Spleen (tissue), 11 donors: ENCODE data around the gene CYBRD1. TPM values are rescaled to one million over a fixed set of nuclear protein-coding genes. Genes with fewer than 3 reads are reported as not detected.

Experiments used
- DNase-seq: peaks from one replicate; pipeline ENCODE4 v3.0.0-alpha.2; 2020
- H3K27ac ChIP-seq, 8 donors: fragments of 200-600 bp; sonication (generic) in 7 of 8; 1 replicate in 4 of 8; 2 replicates in 4 of 8; pipeline versions ENCODE4 v1.5.0 to v1.8.0; 2016 to 2021; ENCODE audit warnings: inconsistent platforms in 4 of 8, mild to moderate bottlenecking in 4 of 8, moderate library complexity in 1 of 8
- H3K27me3 ChIP-seq, 7 donors: fragments of 200-600 bp; sonication (generic) in 6 of 7; replicated peaks in 1 of 7; 1 replicate in 4 of 7; 2 replicates in 3 of 7; pipeline versions ENCODE4 v1.5.0 to v1.8.0; 2016 to 2021; ENCODE audit warnings: inconsistent platforms in 3 of 7, mild to moderate bottlenecking in 1 of 7
- H3K36me3 ChIP-seq, 6 donors: fragments of 200-600 bp; sonication (generic) in 5 of 6; 1 replicate in 4 of 6; 2 replicates in 2 of 6; pipeline versions ENCODE4 v1.5.0 to v1.8.0; 2016 to 2021; ENCODE audit warnings: inconsistent platforms in 2 of 6
- H3K4me1 ChIP-seq, 6 donors: fragments of 200-600 bp; sonication (generic) in 5 of 6; 1 replicate in 3 of 6; 2 replicates in 3 of 6; pipeline versions ENCODE4 v1.5.0 to v1.8.0; 2016 to 2021; ENCODE audit warnings: inconsistent platforms in 3 of 6
- H3K4me3 ChIP-seq, 8 donors: fragments of 200-600 bp; sonication (generic) in 7 of 8; 1 replicate in 4 of 8; 2 replicates in 4 of 8; pipeline versions ENCODE4 v1.5.0 to v1.8.0; 2016 to 2021; ENCODE audit warnings: inconsistent platforms in 4 of 8, mild to moderate bottlenecking in 4 of 8, moderate library complexity in 2 of 8
- H3K9me3 ChIP-seq, 8 donors: fragments of 200-600 bp; sonication (generic) in 7 of 8; 1 replicate in 4 of 8; 2 replicates in 4 of 8; pipeline versions ENCODE4 v1.5.0 to v1.8.0; 2016 to 2021; ENCODE audit warnings: inconsistent platforms in 4 of 8
- POLR2A ChIP-seq, 3 donors: fragments of 450-650 bp; IDR thresholded peaks; one replicate each; pipeline ENCODE4 v1.5.1; 2017; ENCODE audit warnings: antibody characterized with exemption in 3 of 3, mild to moderate bottlenecking in 1 of 3
- POLR2AphosphoS5 ChIP-seq, 3 donors: sonication (generic); formaldehyde crosslinking; IDR thresholded peaks; one replicate each; pipeline ENCODE4 v1.5.1; 2017; ENCODE audit warnings: antibody characterized with exemption in 3 of 3
- WGBS, 5 donors: extraction: QIAGEN DNeasy Blood & Tissue Kit in 3 of 5; methylation state at CpG; one replicate each; pipeline versions ENCODE4 v1.1.5 to v1.1.7; 2013 to 2018; 5-methylcytosine and 5-hydroxymethylcytosine counted together
- intact Hi-C: fragments of 100-400 bp; cut with DNase I; formaldehyde crosslinking; loops from one replicate; pipeline ENCODE4 v1.15.0; 2023; ENCODE audit warnings: low total_unique reads
- polyA plus RNA-seq, 3 donors: library from polyadenylated mRNA; stranded (reverse); fragments of 200-250 nt; gene quantifications; one replicate each; pipeline ENCODE4 v1.2.1, GENCODE V29; 2013
- total RNA-seq, 7 donors: library from RNA; depleted of rRNA in 3 of 7; stranded (reverse); fragments of >200 nt in 3 of 7; fragmentation: NEBNext Ultra II Directional in 4 of 7; extraction: Animal tissue kit (Norgen Biotek cat#: 25700) in 4 of 7; gene quantifications; one replicate each; pipeline versions ENCODE4 v1.1.0 to v1.2.1, GENCODE V29; 2016 to 2021
- TF ChIP-seq, protein P1 (sequence below), 11 experiments: fragments of 200-600 bp in 7 of 11; fragments of 450-650 bp in 4 of 11; sonication (generic) in 4 of 11; IDR thresholded peaks in 8 of 11; conservative IDR thresholded peaks in 3 of 11; 1 replicate in 7 of 11; 2 replicates in 4 of 11; pipeline versions ENCODE4 v1.4.0 to v1.8.0; 2016 to 2021; ENCODE audit warnings: antibody characterized with exemption in 11 of 11, inconsistent platforms in 4 of 11, mild to moderate bottlenecking in 1 of 11
- donor health status: healthy with polysubstance abuse.
- donor health status: DM: no; HTN: no; CAD: no; lungs with moderate emphysema.
- donor health status: DM: no; HTN: no; CAD: no.
- donor health status: Bipolar disorder and iron deficiency.
- donor health status: healthy.
- donor health status: DM: no; HTN: no; CAD: no.
- donor health status: DM: yes; HTN: yes; CAD: no.

CYBRD1 gene
- total and polyA plus RNA-seq, 10 donors: 8.2 to 61.7 (median 41.9) TPM

DNA sequence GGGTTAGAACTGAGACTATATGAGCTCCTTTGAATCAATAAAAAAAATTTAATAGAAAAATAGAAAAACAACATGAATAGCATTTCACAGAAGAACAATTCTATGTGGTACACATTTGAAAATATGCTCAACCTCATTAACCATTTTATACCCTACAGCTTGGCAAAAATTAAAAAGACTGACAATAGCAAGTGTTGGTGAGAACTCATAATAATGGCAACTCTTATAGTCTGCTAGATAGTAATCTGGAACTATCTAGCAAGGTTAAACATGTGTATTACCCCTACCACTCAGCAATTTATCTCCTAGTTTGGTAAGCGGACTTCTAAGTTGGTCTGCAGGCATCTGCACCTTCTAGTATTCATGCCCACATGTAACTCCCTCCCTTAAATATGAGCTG, 67.8 kb downstream of the CYBRD1 start:
- no peak for DNase-seq
- no peaks in the 10 kb centered on the region for H3K4me1 ChIP-seq
- intact Hi-C loops: no loop called here
- H3K27ac ChIP-seq: no peak overlapping the region
- H3K36me3 ChIP-seq: no peaks in the 10 kb centered on the region
- no peak for TF ChIP-seq POLR2AphosphoS5 (IDR thresholded peaks at IDR 0.05)
- TF ChIP-seq, protein P1, sequence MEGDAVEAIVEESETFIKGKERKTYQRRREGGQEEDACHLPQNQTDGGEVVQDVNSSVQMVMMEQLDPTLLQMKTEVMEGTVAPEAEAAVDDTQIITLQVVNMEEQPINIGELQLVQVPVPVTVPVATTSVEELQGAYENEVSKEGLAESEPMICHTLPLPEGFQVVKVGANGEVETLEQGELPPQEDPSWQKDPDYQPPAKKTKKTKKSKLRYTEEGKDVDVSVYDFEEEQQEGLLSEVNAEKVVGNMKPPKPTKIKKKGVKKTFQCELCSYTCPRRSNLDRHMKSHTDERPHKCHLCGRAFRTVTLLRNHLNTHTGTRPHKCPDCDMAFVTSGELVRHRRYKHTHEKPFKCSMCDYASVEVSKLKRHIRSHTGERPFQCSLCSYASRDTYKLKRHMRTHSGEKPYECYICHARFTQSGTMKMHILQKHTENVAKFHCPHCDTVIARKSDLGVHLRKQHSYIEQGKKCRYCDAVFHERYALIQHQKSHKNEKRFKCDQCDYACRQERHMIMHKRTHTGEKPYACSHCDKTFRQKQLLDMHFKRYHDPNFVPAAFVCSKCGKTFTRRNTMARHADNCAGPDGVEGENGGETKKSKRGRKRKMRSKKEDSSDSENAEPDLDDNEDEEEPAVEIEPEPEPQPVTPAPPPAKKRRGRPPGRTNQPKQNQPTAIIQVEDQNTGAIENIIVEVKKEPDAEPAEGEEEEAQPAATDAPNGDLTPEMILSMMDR (IDR thresholded peaks at IDR 0.05 in 8 of 11, conservative IDR thresholded peaks at IDR 0.05 in 3 of 11): no peak
- TF ChIP-seq POLR2A (IDR thresholded peaks at IDR 0.05): no peak
- peaks cover 0 to 5% (median 0%) of the 10 kb centered on the region in 7 donors for H3K27me3 ChIP-seq
- H3K4me3 ChIP-seq: no peak overlapping the region
- peaks cover 0 to 13% (median 8%) of the 10 kb centered on the region in 8 donors for H3K9me3 ChIP-seq
- 85 to 100% (median 94%) methylated on average over 1 of the region's 1 CpG for WGBS, 5 donors

DNA sequence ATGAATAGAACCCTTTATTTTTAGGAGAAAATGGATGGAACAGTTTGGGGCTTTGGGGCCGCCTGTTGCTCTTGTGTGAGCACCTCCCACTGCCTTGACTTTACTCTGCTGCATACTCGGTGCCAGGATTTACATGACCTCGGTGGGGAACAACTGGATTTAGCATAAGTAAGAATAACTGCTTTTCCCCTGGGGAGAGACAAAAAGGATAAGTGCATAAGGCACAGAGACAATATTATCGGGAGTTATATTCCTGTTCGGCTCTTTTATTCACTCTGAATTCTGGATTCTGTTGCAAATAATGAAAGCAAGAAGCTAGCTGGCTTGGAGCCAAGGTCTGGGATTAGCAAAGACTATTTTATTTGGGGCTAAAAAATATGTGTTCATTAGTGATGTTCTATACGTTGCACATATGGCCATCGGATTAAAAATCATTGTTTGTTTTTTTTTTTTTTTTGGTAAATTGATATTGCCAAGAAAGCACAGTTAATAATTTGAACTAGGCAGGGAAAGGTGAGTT, 69.8 kb downstream of the CYBRD1 start:
- Histone ChIP-seq H3K27me3 (peaks cover 0 to 5% (median 0%) of the 10 kb centered on the region in 7 donors), H3K9me3 (peaks cover 0 to 13% (median 8%) of the 10 kb centered on the region in 8 donors), H3K27ac (no peak overlapping the region), H3K4me1 (no peaks in the 10 kb centered on the region), H3K4me3 (peak overlapping the region in 1 of 8 donors; percentile 23), H3K36me3 (no peaks in the 10 kb centered on the region)
- WGBS, 5 donors: 60 to 75% (median 70%) methylated on average over 7 of the region's 7 CpGs
- TF ChIP-seq POLR2AphosphoS5 (IDR thresholded peaks at IDR 0.05): no peak
- no peak for TF ChIP-seq POLR2A (IDR thresholded peaks at IDR 0.05)
- TF ChIP-seq, protein P1 (IDR thresholded peaks at IDR 0.05 in 8 of 11, conservative IDR thresholded peaks at IDR 0.05 in 3 of 11): no peak
- DNase-seq: no peak
- intact Hi-C loops: no loop called here

DNA sequence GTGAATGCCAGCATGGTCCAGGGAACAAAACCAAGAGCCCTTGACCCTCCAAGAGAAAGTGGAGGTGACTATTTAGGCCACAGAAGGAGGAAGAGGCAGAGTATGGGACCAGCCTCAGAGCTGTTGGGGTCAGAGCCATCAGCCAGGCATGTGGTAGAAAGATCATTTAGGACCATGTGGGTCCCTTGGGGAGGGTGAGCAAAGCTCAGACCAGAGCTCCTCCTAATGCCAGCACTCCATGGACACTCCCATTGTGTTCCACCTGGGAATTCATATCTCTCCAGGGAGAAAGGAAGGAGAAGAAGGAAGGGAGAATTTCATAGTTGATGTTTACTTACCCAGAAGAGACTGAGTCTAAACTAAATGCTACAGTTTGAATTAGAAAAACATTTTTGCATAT, 73.2 kb downstream of the CYBRD1 start:
- H3K9me3 ChIP-seq: peaks cover 0 to 4% (median 2%) of the 10 kb centered on the region in 8 donors
- H3K36me3 ChIP-seq: no peaks in the 10 kb centered on the region
- intact Hi-C loops: no loop called here
- TF ChIP-seq, protein P1 (IDR thresholded peaks at IDR 0.05 in 8 of 11, conservative IDR thresholded peaks at IDR 0.05 in 3 of 11): no peak
- no peak for TF ChIP-seq POLR2A (IDR thresholded peaks at IDR 0.05)
- no peak for TF ChIP-seq POLR2AphosphoS5 (IDR thresholded peaks at IDR 0.05)
- H3K27me3 ChIP-seq: peaks cover 0 to 11% (median 0%) of the 10 kb centered on the region in 7 donors
- H3K4me1 ChIP-seq: peaks cover 0 to 7% (median 2%) of the 10 kb centered on the region in 6 donors
- no peak overlapping the region for H3K4me3 ChIP-seq
- no peak for DNase-seq
- no peak overlapping the region for H3K27ac ChIP-seq

DNA sequence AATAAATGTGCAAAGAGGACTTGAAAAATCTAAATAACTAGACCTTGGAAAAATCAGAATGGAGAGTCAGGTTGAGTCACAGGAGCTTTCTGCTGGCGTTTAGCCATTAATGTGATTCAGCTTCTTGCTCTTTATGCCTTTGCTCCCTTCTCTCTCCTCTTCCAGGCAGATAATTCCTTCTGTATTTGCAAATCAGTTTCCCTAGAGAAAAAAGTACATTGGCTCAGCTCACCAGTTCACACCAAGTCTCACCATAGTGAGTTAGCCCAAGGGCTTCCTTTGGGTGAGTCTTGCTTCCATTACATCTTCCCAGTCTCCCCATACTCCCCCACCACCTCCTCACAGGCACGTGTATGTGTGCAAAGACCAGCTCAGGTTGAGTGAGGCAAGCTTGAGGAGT, 73.6 kb downstream of the CYBRD1 start:
- WGBS, 5 donors: 76 to 86% (median 82%) methylated on average over 2 of the region's 2 CpGs
- Histone ChIP-seq H3K27me3 (peaks cover 0 to 15% (median 0%) of the 10 kb centered on the region in 7 donors), H3K9me3 (peaks cover 0 to under 1% (median 0%) of the 10 kb centered on the region in 8 donors), H3K4me1 (peaks cover 0 to 7% (median 2%) of the 10 kb centered on the region in 6 donors), H3K27ac (no peak overlapping the region), H3K36me3 (no peaks in the 10 kb centered on the region), H3K4me3 (no peak overlapping the region)
- intact Hi-C loops: no loop called here
- DNase-seq: no peak
- TF ChIP-seq POLR2A (IDR thresholded peaks at IDR 0.05): no peak
- TF ChIP-seq, protein P1 (IDR thresholded peaks at IDR 0.05 in 8 of 11, conservative IDR thresholded peaks at IDR 0.05 in 3 of 11): no peak
- no peak for TF ChIP-seq POLR2AphosphoS5 (IDR thresholded peaks at IDR 0.05)
